Left forelimb (tissue), 1 donor: ENCODE results near the gene KLHL11.

Experiments
- DNase-seq: peaks from one replicate; pipeline ENCODE4 v3.0.0-alpha.2; 2018; ENCODE audit warnings: low spot score

Gene KLHL11, protein sequence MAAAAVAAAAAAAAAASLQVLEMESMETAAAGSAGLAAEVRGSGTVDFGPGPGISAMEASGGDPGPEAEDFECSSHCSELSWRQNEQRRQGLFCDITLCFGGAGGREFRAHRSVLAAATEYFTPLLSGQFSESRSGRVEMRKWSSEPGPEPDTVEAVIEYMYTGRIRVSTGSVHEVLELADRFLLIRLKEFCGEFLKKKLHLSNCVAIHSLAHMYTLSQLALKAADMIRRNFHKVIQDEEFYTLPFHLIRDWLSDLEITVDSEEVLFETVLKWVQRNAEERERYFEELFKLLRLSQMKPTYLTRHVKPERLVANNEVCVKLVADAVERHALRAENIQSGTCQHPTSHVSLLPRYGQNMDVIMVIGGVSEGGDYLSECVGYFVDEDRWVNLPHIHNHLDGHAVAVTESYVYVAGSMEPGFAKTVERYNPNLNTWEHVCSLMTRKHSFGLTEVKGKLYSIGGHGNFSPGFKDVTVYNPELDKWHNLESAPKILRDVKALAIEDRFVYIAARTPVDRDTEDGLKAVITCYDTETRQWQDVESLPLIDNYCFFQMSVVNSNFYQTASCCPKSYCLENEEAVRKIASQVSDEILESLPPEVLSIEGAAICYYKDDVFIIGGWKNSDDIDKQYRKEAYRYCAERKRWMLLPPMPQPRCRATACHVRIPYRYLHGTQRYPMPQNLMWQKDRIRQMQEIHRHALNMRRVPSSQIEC

GRCh38 chr17:41864836-41865595, at the start of gene KLHL11:
TSS of gene KLHL11 (minus strand) at chr17:41865423. CDS start at chr17:41865370, 53 bp downstream.
- DNase-seq = peak; percentile 91

DNA sequence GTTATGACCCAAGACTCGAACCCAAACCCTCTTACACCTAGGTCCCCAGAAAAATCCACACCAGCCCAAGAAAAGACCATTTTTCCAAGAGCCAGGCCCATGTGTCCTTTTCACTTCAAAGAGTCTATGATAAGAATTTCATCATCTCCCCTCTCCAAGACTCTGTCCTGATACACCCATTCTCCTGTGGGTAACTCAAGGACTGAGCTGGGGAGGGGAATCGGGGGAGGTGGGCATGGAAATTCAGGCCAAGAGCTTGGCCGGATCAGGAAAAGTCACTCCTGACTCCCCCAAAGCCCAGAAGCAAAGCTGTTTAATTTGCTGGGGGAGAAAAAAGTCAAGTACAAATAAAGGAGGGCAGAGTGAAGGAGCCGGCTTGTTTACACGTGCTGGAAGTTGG, 49.8 kb upstream of the KLHL11 start:
- no peak for DNase-seq

GRCh38 chr17:41914358-41914766, 49.1 kb upstream of the KLHL11 start:
- DNase-seq = no peak

DNA sequence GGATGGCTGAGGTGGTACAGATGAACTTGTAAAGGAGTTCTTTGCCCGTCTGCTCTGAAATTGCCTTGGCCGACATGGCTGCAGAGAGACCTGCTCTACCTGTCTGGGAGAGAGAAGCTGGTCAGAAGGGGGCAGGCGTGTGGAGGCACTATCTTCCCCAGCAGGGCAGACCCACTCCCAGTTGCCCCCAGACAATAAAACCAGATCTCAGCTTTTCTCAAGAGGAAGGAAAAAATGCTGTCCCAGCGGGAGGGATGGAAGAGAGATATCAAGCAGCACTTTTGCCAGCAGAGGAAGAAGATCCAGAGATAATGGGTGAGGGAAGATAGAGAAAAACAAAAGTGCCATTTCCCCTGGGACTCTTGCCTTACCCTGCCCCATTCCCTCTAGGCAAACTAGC, 48.6 kb upstream of the KLHL11 start:
- DNase-seq = no peak

DNA sequence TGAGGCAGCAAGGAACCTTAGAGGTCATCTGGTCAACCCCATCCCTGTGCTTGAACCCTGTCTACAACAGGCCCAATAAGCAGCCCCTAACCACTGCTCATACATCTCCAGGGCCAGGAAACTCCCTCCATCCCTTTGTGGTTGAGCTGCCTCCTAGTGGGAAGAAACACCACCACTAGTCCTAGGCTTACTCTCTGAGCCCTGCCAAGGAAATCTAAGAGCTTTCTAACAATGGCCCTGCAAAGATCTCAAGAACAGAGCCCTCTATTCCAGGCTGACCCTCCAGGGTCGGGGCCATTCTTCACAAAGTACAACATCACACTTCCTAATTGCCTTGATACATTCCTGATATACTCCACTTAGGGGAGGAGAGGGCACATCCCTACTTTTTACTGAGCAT, 47.7 kb upstream of the KLHL11 start:
- DNase-seq = no peak

DNA sequence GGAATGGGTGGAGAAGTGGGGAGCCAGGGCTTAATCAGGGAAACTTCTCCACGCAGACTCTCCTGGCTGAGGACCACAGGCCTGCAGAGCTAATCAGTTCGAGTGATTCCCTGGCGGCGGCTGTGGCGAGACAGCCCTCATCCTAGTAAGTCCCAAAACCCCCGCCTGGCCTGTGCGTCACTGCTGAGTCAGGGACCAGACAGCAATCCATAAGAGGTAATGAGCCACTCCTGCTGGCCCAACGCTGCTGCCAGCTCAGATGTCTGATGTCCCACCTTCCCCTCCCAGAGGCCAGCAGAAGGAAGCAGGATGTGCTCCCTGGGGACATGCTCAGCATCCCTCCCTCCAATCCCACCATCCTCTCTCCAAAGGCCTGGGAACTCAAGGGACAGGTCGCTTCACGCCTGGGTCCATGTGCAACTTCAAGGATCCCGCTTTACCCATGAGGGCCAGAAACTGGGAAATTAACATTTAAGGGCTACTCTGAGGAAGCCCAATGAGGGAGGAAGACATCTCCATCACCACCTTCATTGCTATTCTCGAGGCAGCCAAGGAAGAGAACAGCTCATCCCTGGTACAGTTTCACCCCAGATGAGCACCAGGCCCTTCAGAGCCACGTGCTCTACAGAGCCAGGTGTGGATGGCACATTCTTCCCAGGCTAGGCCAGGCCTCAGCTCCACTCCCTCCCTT, 45.6 kb upstream of the KLHL11 start:
- no peak for DNase-seq

GRCh38 chr17:41909088-41909487, 43.9 kb upstream of the KLHL11 start:
- no peak for DNase-seq

- no peak for DNase-seq
These were observed 42.7 kb upstream of the KLHL11 start for GRCh38 chr17:41907633-41908539.

DNA sequence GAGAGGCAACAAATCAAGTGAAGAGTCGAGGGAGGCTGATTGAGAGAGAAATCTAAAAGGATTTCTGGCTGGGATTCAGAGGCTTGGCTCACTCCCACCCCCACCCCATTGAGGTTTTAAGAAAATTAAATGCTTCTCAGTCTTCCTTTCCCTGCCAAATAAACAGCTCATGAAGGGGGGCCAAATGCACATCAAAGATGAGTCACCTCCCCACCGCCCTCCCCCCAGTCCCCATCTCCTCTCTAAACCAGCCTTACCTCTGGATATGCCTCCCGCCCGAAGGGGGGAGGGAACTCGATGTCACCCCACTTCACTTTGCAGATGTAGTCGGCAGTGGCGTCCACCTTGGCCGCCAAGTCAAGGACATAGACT, 41.9 kb upstream of the KLHL11 start:
- DNase-seq = no peak

- DNase-seq = no peak
These were observed 41.4 kb upstream of the KLHL11 start for GRCh38 chr17:41906465-41907184.

- no peak for DNase-seq
These were observed 39.9 kb upstream of the KLHL11 start for GRCh38 chr17:41905172-41905571.

DNA sequence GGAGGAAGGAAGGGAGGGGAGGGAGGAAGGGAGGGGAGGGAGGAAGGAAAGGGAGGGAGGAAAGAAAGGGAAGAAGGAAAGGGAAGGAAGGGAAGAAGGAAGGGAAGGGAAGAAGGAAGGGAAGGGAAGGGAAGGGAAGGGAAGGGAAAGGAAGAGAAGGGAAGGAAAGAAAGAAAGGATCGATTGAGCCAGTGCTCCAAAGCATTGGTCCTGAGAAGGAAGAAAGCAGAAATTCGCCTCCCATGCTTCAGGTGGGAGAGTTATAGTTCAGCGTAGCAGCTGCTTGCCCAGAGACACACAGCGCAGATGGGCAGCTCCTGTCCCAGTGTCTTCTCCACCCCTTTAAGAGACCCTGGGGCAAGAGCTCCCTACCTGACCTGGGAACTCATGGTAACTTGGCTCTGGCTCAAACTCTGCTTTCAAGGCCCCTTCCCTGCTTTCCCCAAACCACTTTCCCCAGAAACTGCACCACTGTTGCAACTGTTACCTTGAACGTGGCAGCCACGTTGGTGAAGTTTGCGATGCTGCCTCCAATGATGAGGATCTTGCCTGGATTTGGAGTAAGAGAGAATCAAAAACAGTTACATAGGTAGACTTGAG, 39.1 kb upstream of the KLHL11 start:
- no peak for DNase-seq

DNA sequence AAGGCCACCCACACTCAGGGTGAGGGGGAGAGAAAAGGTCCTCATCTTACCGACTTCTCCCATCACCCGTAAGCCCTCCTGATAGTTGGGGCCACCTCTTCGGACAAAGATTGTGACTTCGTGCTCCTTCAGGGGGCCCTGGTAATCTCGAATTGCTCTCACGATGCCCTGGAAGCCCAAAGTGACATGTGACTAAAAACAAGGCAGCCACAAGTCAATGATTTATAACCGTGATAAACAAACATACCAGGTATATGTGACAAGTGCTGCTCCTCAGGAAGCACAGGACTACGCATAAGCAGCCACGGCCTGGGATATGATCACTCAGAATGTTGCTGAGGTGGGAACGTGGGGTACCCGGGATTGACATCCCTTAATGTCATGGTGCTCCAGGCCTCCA, 36.4 kb upstream of the KLHL11 start:
- DNase-seq = no peak

GRCh38 chr17:41896726-41897125, 31.5 kb upstream of the KLHL11 start:
- no peak for DNase-seq

DNA sequence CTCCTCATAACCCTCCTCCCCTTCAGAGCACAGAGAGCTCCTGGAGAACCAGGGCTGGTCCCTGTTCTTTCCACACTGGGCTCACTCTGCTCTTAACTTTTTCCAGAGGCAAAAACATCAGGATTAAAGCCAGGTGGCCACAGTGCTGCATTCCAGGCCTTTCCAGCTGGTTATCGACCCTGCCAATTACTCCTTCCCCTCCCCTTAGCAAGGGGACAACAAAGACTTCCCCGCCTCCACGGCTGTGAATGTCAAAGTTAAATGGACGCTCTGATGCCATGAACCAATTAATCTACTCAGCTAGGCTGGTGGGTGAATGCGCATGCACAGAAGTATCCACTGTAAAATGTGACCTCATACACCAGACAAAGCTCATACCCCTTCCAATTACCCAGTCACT, 30.4 kb upstream of the KLHL11 start:
- DNase-seq = no peak

GRCh38 chr17:41894791-41895331, 29.6 kb upstream of the KLHL11 start:
- no peak for DNase-seq

GRCh38 chr17:41893384-41893783, 28.2 kb upstream of the KLHL11 start:
- no peak for DNase-seq

DNA sequence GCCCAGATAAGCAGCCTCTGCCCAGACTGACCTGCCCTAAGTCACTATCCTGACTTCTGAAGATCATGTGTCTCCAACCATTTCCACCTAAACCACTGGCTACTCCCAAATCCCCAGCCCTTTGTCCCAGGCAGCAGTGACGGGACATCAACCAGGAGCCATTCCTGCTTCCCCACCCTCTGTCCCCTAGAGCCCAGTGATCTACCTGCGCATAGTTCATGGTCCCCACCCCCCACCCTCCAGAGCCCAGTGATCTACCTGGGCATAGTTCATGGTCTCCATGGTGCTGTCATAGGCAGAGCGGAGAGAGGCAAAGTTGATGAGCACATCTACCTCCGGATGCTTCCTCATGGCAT, 26.8 kb upstream of the KLHL11 start:
- DNase-seq = no peak

DNA sequence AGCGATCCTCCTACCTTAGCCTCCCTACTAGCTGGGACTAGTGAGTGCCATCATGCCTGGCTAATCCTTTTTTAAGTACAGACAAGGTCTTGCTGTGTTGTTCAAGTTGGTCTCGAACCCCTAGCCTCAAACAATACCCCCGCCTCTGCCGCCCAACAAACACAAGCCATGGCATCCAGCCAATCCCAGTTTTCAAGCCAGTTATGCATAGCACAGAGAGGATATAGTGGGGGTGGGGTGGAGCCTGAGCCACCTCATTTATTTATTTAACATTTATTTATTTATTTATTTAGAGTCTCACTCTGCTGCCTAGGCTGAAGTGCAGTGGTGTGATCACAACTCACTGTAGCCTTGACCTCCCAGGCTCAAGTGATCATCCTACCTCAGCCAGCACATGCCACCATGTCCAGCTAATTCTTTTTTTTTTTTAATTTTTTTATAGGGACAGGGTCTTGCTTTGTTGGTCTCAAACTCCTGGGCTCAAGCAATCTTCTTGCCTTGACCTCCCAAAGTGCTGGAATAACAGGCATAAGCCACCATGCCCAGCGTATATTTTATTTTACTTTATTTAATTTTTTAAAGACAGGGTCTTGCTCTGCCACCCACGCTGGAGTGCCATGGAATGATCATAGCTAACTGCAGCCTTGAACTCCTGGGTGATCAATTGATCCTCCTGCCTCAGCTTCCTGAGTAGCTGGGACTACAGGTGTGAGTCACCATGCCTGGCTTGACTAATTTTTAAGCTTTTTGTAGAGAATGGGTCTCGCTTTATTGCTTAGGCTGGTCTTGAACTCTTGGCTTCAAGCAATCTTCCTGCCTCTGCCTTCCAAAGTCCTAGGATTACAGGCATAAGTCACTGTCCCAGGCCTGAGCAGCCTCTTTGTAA, 26.2 kb upstream of the KLHL11 start:
- no peak for DNase-seq
